SK-N-SH (cell line): ENCODE data around the gene HK1. TPM values are rescaled to one million over a fixed set of nuclear protein-coding genes. Genes with fewer than 3 reads are reported as not detected.

Experiments used
- CTCF ChIA-PET: fragments of 300-600, 350-600 bp; formaldehyde crosslinking; extraction: SDS; loops from one replicate; lab custom pipeline; 2021; lab: Yijun Ruan, JAX
- POLR2A ChIA-PET: fragments of 350-600 bp; sonication (Branson Sonifier 250); formaldehyde crosslinking; extraction: SDS; loops from one replicate; lab custom pipeline; 2020; ENCODE audit warnings: antibody characterized with exemption, inconsistent platforms; lab: Yijun Ruan, JAX
- DNase-seq: peaks from one replicate; pipeline ENCODE4 v3.0.0; 2012
- H2AFZ ChIP-seq: fragments of 200-600 bp; sonication (generic); 2 replicates; pipeline ENCODE4 v1.8.1; 2016; ENCODE audit warnings: antibody characterized with exemption, mild to moderate bottlenecking, low read depth
- H3F3A ChIP-seq: fragments of 200-600 bp; sonication (generic); replicated peaks from 2 replicates; pipeline ENCODE3; 2016; ENCODE audit warnings: antibody characterized with exemption, mild to moderate bottlenecking; ENCODE audit not compliant: insufficient read depth
- H3K27ac ChIP-seq, 2 experiments: fragments of 200-500 bp in 1 of 2; fragments of 200-600 bp in 1 of 2; sonication (Bioruptor generic) in 1 of 2; sonication (generic), shearing (Covaris generic) in 1 of 2; 2 replicates each; pipeline versions ENCODE4 v1.5.1 to v1.6.1; 2014 to 2016; ENCODE audit warnings: low read depth in 2 of 2, inconsistent platforms in 1 of 2, low read length in 1 of 2, mild to moderate bottlenecking in 1 of 2, mixed read lengths in 1 of 2
- H3K27me3 ChIP-seq: fragments of 200-600 bp; sonication (generic), shearing (Covaris generic); 2 replicates; pipeline ENCODE4 v1.6.1; 2016; ENCODE audit warnings: mixed run types; ENCODE audit not compliant: insufficient read depth
- H3K36me3 ChIP-seq, 2 experiments: fragments of 200-500 bp in 1 of 2; fragments of 200-600 bp in 1 of 2; sonication (Bioruptor generic) in 1 of 2; sonication (generic) in 1 of 2; replicated peaks in 1 of 2; 2 replicates each; pipeline versions ENCODE3 to v1.5.1; 2014 to 2016; ENCODE audit warnings: low read length in 1 of 2, mild to moderate bottlenecking in 1 of 2; ENCODE audit not compliant: insufficient read depth in 2 of 2, control insufficient read depth in 1 of 2
- H3K4me1 ChIP-seq, 2 experiments: fragments of 200-500 bp in 1 of 2; fragments of 200-600 bp in 1 of 2; sonication (Bioruptor generic) in 1 of 2; sonication (generic), shearing (Covaris generic) in 1 of 2; 2 replicates each; pipeline versions ENCODE4 v1.5.1 to v1.6.1; 2014 to 2016; ENCODE audit warnings: low read depth in 1 of 2, low read length in 1 of 2, mixed run types in 1 of 2; ENCODE audit not compliant: insufficient read depth in 2 of 2, control insufficient read depth in 1 of 2
- H3K4me2 ChIP-seq: fragments of 200-600 bp; sonication (generic), shearing (Covaris generic); 2 replicates; pipeline ENCODE4 v1.6.1; 2017; ENCODE audit warnings: mixed run types
- H3K4me3 ChIP-seq, 2 experiments: fragments of 200-500 bp in 1 of 2; fragments of 200-600 bp in 1 of 2; sonication (Bioruptor generic) in 1 of 2; sonication (generic), shearing (Covaris generic) in 1 of 2; 2 replicates each; pipeline versions ENCODE4 v1.5.1 to v1.8.1; 2014 to 2016; ENCODE audit warnings: low read depth in 2 of 2, inconsistent platforms in 1 of 2, low read length in 1 of 2, mild to moderate bottlenecking in 1 of 2, mixed read lengths in 1 of 2, moderate library complexity in 1 of 2
- H3K79me2 ChIP-seq: fragments of 200-600 bp; sonication (generic); 2 replicates; pipeline ENCODE4 v1.8.1; 2017; ENCODE audit warnings: mild to moderate bottlenecking; ENCODE audit not compliant: insufficient read depth
- H3K9ac ChIP-seq: fragments of 200-600 bp; sonication (generic); 2 replicates; pipeline ENCODE4 v1.6.1; 2017; ENCODE audit warnings: mixed run types
- H3K9me2 ChIP-seq: fragments of 200-600 bp; sonication (generic); 2 replicates; pipeline ENCODE4 v1.6.1; 2017; ENCODE audit warnings: mixed run types
- H3K9me3 ChIP-seq: fragments of 200-600 bp; sonication (generic); 2 replicates; pipeline ENCODE4 v1.6.1; 2017; ENCODE audit warnings: mixed run types, mild to moderate bottlenecking, moderate library complexity
- H4K20me1 ChIP-seq: fragments of 200-600 bp; sonication (generic); 2 replicates; pipeline ENCODE4 v1.6.1; 2017; ENCODE audit warnings: mild to moderate bottlenecking, mixed run types; ENCODE audit not compliant: insufficient read depth
- CHD2 ChIP-seq: fragments of 150-350 bp; IDR thresholded peaks from 2 replicates; pipeline ENCODE4 v1.6.1; 2018; ENCODE audit warnings: low read length; ENCODE audit not compliant: partially characterized antibody
- CTCF ChIP-seq: fragments of 200-600 bp; sonication (generic); IDR thresholded peaks from 2 replicates; pipeline ENCODE4 v1.6.1; 2017; ENCODE audit warnings: antibody characterized with exemption, mild to moderate bottlenecking, moderate library complexity
- ELF1 ChIP-seq: IDR thresholded peaks from 2 replicates; pipeline ENCODE4 v1.4.0; 2012
- EP300 ChIP-seq, 2 experiments: IDR thresholded peaks; 2 replicates each; pipeline versions ENCODE4 v1.4.0 to v1.6.1; 2012; ENCODE audit warnings: borderline replicate concordance in 1 of 2, low read depth in 1 of 2, low read length in 1 of 2
- EZH2phosphoT487 ChIP-seq: fragments of 200-600 bp; sonication (generic); IDR thresholded peaks from 2 replicates; pipeline ENCODE4 v1.6.1; 2017; ENCODE audit warnings: low read depth, mixed run types, mild to moderate bottlenecking, antibody characterized with exemption, moderate library complexity, borderline replicate concordance
- FOXJ3 ChIP-seq: sonication (generic); formaldehyde crosslinking; IDR thresholded peaks from 2 replicates; pipeline ENCODE4 v1.5.1; 2020; ENCODE audit warnings: mild to moderate bottlenecking, missing genetic modification reagents
- GABPA ChIP-seq: IDR thresholded peaks from 2 replicates; pipeline ENCODE4 v1.4.0; 2012; ENCODE audit warnings: low read depth, mild to moderate bottlenecking
- MAX ChIP-seq: IDR thresholded peaks from 2 replicates; pipeline ENCODE4 v1.4.0; 2012; ENCODE audit warnings: low read depth
- MXI1 ChIP-seq: IDR thresholded peaks from 2 replicates; pipeline ENCODE4 v1.6.1; 2012; ENCODE audit warnings: mild to moderate bottlenecking, low read depth, low read length, improper control_type of control experiment
- RAD21 ChIP-seq: IDR thresholded peaks from 2 replicates; pipeline ENCODE4 v1.6.1; 2012; ENCODE audit warnings: mild to moderate bottlenecking, low read length
- RCOR1 ChIP-seq: fragments of 150-350 bp; IDR thresholded peaks from 2 replicates; pipeline ENCODE4 v1.6.1; 2017; ENCODE audit warnings: antibody characterized with exemption, low read length
- REST ChIP-seq: IDR thresholded peaks from 2 replicates; pipeline ENCODE4 v1.6.1; 2012; ENCODE audit warnings: mild to moderate bottlenecking, low read depth, low read length, moderate library complexity
- RXRA ChIP-seq: IDR thresholded peaks from 2 replicates; pipeline ENCODE4 v1.4.0; 2012; ENCODE audit warnings: low read depth, mild to moderate bottlenecking, borderline replicate concordance
- TAF1 ChIP-seq: IDR thresholded peaks from 2 replicates; pipeline ENCODE4 v1.6.1; 2012; ENCODE audit warnings: low read depth, mild to moderate bottlenecking, low read length, moderate library complexity, borderline replicate concordance
- TEAD4 ChIP-seq: IDR thresholded peaks from 2 replicates; pipeline ENCODE4 v1.4.0; 2012; ENCODE audit warnings: mild to moderate bottlenecking, borderline replicate concordance; ENCODE audit not compliant: insufficient read depth
- USF1 ChIP-seq: IDR thresholded peaks from 2 replicates; pipeline ENCODE4 v1.4.0; 2012; ENCODE audit warnings: low read depth, borderline replicate concordance
- WGBS: methylation state at CpG from one replicate; pipeline ENCODE4 v1.1.6; 2017; ENCODE audit warnings: low lambda C conversion rate; 5-methylcytosine and 5-hydroxymethylcytosine counted together
- polyA plus RNA-seq, 3 experiments: library from polyadenylated mRNA; depleted of rRNA; stranded (reverse); fragments of >200 nt; gene quantifications; 2 replicates each; pipeline ENCODE4 v1.2.3, GENCODE V29; 2012

Gene HK1
- polyA plus RNA-seq, 1 of the 3 experiments (the other 2 are of a cell fraction): 38.7 TPM

- Histone ChIP-seq H3K9ac (no peak overlapping the region), H4K20me1 (no peaks in the 10 kb centered on the region), H3K4me2 (no peak overlapping the region), H3K4me3 (no peak overlapping the region), H3F3A (no peaks in the 10 kb centered on the region), H2AFZ (no peak overlapping the region), H3K9me2 (no peaks in the 10 kb centered on the region), H3K9me3 (no peaks in the 10 kb centered on the region), H3K36me3 (peaks cover 22 to 23% of the 10 kb centered on the region in 2 experiments), H3K4me1 (peaks cover 0 to 21% of the 10 kb centered on the region in 2 experiments; a peak in 2 of 4 replicates), H3K27ac (peak overlapping the region in 1 of 2 experiments; percentile 81; a peak in 2 of 4 replicates), H3K27me3 (no peaks in the 10 kb centered on the region), H3K79me2 (no peaks in the 10 kb centered on the region)
- 73% methylated on average over 16 of the region's 16 CpGs for WGBS
- DNase-seq: peak; percentile 81
- CTCF ChIA-PET: interaction anchor here (0.6 to 3.7 kb wide), 9 partner anchors 9 to 246 kb away, joined by 3 to 43 read pairs (median 4); no protein-coding TSS in a partner anchor
- TF ChIP-seq REST: no peak
- TF ChIP-seq CHD2: peak; percentile 6
- 0 out of 2 replicates have a peak, but pooled peaks have one; percentile 24 for TF ChIP-seq MXI1
- POLR2A ChIA-PET: no interaction called here
Measured at GRCh38 chr10:69398466-69398865, 120.2 kb downstream of the HK1 start.

- H3K27me3 ChIP-seq: no peaks in the 10 kb centered on the region
- H3K9me2 ChIP-seq: no peaks in the 10 kb centered on the region
- peaks cover 3% of the 10 kb centered on the region for H3F3A ChIP-seq
- H2AFZ ChIP-seq: no peak overlapping the region
- 97% methylated on average over 23 of the region's 23 CpGs for WGBS
- POLR2A ChIA-PET: no interaction called here
- CTCF ChIA-PET: interaction anchor here (1.6 to 3.7 kb wide), 2 partner anchors 6 to 49 kb away, joined by 4 to 43 read pairs; no protein-coding TSS in a partner anchor
- no peaks in the 10 kb centered on the region for H3K79me2 ChIP-seq
- no peak overlapping the region for H3K9ac ChIP-seq
- H3K36me3 ChIP-seq: peaks cover 14 to 21% of the 10 kb centered on the region in 2 experiments
- no peak for DNase-seq
- H3K4me1 ChIP-seq: peaks cover 0 to 21% of the 10 kb centered on the region in 2 experiments; a peak in 2 of 4 replicates
- no peak overlapping the region for H3K27ac ChIP-seq
- H3K4me2 ChIP-seq: no peak overlapping the region
- H3K4me3 ChIP-seq: no peak overlapping the region
- no peaks in the 10 kb centered on the region for H3K9me3 ChIP-seq
- no peaks in the 10 kb centered on the region for H4K20me1 ChIP-seq
- TF ChIP-seq EZH2phosphoT487 (no peak), TEAD4 (no peak), ELF1 (no peak), RCOR1 (no peak), CTCF (no peak), MXI1 (no peak), USF1 (no peak), RXRA (no peak), RAD21 (no peak), FOXJ3 (CRISPR knock-in tag) (no peak), MAX (no peak), REST (no peak), TAF1 (no peak), GABPA (no peak), EP300 (IDR thresholded peaks at IDR 0.05; ENCODE audit: borderline replicate concordance in 1 of 2, low read depth in 1 of 2, low read length in 1 of 2) (no peak), CHD2 (no peak)
Measured at GRCh38 chr10:69400936-69401335, 122.6 kb downstream of the HK1 start.
